IPS-18c (cell line): ENCODE results near the gene MINAR1.

ENCODE experiments used
- H3K4me3 ChIP-seq: 2 replicates; pipeline ENCODE4 v1.7.0; 2013; ENCODE audit warnings: low read depth, mild to moderate bottlenecking, low read length, moderate library complexity; ENCODE audit not compliant: insufficient read depth
- H3K9me3 ChIP-seq: one replicate; pipeline ENCODE4 v1.6.1; 2013; ENCODE audit warnings: mild to moderate bottlenecking, low read length, moderate library complexity; ENCODE audit not compliant: control insufficient read depth, insufficient read depth

The MINAR1 gene, protein sequence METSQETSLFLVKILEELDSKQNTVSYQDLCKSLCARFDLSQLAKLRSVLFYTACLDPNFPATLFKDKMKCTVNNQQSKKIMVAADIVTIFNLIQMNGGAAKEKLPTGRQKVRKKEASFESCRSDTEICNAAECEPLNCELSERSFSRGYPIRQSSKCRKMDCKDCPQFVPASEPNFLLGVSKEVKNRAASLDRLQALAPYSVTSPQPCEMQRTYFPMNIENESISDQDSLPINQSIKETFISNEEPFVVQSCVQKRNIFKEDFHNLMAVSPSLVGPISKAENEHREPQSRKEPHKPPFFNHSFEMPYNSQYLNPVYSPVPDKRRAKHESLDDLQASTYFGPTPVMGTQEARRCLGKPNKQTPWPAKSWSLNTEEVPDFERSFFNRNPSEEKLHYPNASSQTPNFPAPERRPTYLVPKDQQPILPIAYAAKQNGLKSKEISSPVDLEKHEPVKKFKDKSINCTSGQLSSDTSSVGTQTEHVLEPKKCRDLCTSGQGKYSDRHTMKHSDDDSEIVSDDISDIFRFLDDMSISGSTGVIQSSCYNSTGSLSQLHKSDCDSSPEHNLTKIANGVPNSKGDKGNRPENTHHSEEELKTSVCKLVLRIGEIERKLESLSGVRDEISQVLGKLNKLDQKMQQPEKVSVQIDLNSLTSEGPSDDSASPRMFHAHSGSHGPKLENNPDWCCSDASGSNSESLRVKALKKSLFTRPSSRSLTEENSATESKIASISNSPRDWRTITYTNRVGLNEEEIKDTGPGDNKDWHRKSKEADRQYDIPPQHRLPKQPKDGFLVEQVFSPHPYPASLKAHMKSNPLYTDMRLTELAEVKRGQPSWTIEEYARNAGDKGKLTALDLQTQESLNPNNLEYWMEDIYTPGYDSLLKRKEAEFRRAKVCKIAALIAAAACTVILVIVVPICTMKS

DNA sequence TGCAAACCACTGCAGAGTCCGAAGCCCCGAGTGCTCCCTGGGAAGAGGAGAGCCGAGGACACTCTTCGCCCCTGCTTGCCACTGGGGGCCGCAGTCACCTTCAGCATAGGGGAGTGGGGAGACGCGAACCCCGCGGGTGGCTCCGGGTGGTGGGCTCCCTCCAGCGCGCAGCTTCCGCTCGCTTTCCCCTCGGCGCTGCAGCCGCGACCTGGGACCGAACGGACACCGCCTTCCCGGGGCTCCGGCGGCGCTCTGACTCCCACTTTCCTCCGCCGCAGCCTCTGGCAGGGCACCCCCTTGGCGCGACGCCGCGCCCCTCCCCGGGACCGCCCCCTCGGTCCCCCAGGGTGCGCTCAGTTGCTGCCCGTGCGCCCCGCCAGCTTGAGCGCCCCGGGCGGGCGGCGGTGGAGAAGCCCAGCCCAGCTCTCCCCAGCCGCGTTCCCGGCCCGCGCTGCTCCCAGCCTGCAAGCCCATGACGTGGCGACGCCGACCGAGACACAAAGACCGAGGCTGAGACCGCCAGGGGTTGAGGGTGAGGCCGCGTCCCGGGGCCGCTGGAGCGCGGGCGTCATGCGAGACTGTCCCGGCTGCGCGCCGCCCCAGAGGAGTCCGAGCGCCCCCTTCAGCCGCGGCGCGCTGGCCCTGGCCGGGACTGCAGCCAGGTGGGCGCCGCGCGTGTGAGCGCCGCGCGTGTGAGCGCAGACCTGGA, at the start of gene MINAR1:
TSS of gene MINAR1 (plus strand) at position 701 of the 709 bp plus-strand sequence. CDS start 23,812 bp downstream, outside the sequence.
- Histone ChIP-seq H3K9me3 (no peaks in the 10 kb centered on the region), H3K4me3 (peak within 1 kb of the TSS; percentile 59)

DNA sequence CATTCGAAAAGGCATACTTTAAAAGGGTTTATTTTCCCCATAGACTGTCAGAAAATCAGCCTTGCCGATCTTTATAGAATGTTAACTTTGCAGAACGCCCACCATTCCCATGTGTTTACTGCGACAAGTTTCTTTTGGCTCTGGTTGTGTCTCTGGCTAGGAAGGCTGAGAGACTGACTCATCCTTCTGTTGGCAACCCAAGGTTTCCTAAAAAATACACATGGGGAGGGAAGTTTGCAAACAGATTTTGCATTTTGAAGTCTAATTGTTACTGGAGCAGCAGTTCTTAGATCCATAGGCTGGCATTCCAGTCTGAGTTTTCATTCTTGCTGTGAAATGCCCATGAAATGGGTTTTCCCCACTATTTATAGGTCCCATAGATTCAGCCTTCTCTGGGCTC, 37.9 kb upstream of the MINAR1 start:
- no peaks in the 10 kb centered on the region for H3K9me3 ChIP-seq
- no peak overlapping the region for H3K4me3 ChIP-seq

DNA sequence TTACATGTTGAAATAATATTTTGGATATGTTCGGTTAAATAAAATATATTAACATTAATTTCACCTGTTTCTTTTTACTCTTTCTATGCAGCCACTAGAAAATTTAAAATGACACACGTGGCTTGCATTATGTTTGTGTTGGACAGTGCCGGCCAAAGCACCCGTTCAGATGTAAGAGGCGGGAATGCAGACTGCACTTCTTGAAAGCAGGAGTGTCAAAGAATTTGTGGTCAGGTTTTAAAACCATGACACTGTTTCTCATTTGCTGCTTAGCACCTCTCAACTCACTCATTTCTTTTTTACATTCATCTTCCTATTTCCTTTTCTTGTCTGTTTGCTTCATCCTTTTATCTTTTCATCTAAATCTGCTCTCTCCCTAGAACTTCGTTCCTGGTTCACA, 35.3 kb upstream of the MINAR1 start:
- Histone ChIP-seq H3K9me3 (no peaks in the 10 kb centered on the region), H3K4me3 (no peak overlapping the region)

DNA sequence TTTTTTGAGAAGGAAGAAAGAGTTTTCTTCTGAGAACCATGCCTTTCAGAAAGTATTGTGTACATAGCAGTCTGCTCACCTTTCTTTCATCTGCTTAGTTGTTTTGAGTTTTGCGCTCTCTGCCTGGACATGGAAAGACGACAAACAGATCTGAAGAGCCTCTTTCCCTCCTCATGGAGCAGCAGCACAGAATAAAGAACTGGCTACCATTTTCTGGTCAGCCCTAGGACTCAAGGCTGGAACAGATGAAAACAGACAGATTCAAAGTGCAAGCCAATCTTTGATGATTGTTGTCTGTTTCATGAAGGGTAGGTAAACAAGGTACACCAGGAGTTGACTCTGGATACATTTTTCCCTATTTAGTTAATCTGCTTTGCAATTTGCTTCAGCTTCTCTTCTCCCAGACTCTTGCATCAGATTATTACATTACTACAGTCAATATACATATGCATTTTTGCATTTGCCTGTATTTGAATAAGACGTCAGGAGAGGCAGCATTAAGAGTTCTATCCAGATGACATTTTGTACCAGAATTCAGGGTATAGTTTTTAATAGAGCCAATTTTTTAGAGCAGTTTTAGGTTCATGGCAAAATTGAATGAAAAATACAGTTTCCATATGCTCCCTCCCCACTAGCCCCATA, 34.7 kb upstream of the MINAR1 start:
- H3K4me3 ChIP-seq: no peak overlapping the region
- no peaks in the 10 kb centered on the region for H3K9me3 ChIP-seq

DNA sequence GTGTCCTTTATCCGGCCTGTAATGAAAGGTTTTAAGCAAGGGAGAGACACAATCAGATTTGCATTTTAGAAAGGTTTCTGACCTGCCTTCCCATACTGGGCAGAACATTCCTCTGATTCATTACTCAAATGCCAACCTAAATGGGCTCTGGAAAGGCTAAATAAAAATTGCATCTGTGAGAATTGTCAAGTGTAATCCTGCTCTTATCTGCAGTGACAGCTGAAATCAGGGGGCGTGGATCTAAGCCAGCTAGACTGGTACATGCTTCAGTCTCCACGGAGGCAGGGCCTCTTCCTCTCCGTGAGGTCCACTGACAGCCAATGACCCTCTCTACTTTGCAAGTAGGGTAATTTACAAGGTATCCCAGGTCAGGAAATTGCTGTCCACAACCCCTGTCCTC, 32.5 kb upstream of the MINAR1 start:
- H3K9me3 ChIP-seq: no peaks in the 10 kb centered on the region

DNA sequence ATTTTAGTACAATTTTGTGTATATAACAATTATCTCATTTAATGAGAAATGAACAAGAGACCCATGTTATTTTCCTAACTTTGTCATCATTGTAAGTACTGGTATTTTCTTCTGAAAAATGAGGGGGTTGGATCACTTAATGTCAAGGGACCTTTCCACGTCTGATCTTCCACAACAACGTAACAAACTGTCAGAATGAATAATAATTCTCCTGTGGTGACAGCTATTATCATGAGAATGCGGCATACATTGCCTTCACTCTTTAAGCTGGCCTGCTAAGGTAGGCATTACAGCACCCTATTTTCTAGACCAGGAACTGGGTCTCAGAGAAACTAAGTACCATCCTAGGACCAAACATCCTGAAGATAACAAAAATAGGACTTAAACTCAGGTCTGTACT, 31.5 kb upstream of the MINAR1 start:
- H3K4me3 ChIP-seq: no peak overlapping the region

More for the DNA sequence above, 32.5 kb upstream of the MINAR1 start:
- no peak overlapping the region for H3K4me3 ChIP-seq

DNA sequence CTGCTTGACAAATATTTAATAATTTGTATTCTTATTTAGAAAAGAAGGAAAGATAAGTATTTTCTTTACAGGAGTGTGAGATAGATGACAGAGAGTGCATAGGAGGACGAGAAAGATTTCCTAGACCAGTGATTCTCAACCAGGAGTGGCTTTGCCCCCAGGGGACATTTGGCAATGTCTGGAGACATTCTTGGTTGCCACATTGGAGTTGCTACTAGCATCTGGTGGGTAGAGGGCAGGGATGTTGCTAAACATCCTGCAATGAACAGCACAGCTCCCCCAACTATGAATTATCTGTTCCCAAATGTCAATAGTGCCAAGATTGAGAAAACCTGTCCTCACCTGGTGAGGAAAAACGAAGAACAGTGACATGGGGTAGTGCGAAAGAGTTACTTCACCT, 30.8 kb upstream of the MINAR1 start:
- Histone ChIP-seq H3K4me3 (no peak overlapping the region), H3K9me3 (no peaks in the 10 kb centered on the region)

More for the DNA sequence above, 31.5 kb upstream of the MINAR1 start:
- no peaks in the 10 kb centered on the region for H3K9me3 ChIP-seq

DNA sequence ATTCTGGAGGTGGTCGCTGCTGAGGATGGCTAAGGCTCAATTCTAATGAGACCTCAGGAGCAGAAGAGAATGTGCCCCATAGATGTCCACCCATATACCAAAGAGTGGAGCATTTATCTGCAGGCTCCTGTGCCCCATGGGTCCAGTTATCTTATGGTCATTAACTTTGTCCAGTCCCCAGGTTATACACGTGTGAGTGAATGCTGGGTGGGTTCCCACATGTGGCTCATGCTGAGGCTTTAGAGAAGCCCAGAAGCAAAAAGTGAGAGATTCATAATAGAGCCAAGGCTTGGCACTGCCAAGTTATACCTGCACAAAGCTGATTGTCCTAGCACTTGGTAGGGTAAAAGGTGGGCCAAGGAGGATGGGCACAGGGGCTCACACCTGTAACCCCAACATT, 30.0 kb upstream of the MINAR1 start:
- Histone ChIP-seq H3K9me3 (no peaks in the 10 kb centered on the region), H3K4me3 (no peak overlapping the region)

DNA sequence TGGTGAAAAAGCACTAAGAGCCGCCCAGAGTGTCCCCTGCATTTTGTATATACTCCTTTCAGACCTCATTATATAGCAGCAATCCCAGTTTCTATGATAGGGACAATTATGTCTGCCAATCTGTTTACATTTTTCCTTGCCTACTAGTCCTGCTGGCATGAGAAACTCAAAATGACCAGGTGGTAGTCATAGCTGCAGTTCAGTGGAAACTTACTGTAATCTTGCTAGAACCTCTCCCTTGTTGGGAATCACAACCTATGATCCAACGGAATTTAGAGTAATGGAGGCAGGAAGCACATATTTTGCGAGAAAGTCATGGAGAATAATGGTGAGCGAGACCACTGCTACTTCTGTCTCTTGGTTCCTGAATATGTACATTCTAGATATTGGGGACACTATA, 28.6 kb upstream of the MINAR1 start:
- Histone ChIP-seq H3K9me3 (no peaks in the 10 kb centered on the region), H3K4me3 (no peak overlapping the region)

DNA sequence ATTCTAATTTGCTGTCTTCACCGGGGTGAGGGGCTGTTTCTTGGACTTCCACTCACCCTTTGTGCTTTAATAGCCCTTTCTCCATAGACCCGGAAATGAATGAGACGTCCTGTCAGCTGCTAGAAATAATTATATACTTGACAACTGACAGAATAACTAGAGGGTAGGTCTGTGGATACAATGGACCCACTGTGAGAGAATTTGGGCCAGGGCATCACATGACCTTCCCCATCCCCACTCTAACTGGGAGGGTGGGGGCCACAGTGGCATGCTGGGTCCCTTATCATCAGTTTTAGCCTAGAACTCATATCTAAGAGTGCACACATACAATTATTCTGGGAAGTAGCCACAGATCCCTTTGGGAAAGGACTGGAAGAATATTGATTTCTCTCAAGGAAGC, 25.9 kb upstream of the MINAR1 start:
- H3K9me3 ChIP-seq: no peaks in the 10 kb centered on the region
- no peak overlapping the region for H3K4me3 ChIP-seq

DNA sequence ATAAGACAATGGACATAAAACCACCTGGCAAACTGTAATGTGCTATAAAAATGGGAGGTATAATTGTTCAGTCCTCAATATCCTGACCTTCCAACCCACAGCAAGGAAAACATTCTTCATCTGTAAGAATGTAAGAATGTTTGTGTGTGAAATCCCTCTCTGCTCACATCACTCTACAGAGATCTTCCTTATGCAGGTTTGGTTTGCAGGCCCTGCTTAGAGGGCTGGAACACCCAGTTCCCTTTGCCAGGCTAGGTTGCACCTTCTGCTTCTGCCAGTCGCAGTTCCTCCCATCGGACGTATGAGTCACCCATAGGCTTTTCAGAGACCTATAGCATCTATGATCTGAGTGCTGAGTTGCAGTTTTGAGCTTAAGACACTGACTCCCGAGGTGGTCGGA, 24.1 kb upstream of the MINAR1 start:
- no peak overlapping the region for H3K4me3 ChIP-seq
- H3K9me3 ChIP-seq: no peaks in the 10 kb centered on the region

DNA sequence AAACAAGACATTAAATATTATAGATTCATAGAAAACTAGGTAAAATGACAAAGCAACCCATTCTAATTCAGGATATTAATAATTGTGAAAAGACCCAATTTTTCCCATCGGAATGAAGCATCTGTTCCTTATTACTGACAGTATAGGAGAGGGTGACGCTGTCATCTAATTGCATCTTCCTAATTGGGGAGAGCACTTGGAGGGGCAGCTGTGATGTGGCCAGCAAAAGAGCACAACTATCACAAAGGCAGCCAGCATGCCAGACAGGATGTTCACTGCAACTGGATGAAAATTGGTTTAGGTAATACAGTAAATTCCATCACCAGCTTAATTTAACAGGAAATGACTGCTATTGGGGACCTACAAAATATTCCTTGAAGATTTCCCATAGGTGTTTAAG, 21.9 kb upstream of the MINAR1 start:
- Histone ChIP-seq H3K9me3 (no peaks in the 10 kb centered on the region), H3K4me3 (no peak overlapping the region)

DNA sequence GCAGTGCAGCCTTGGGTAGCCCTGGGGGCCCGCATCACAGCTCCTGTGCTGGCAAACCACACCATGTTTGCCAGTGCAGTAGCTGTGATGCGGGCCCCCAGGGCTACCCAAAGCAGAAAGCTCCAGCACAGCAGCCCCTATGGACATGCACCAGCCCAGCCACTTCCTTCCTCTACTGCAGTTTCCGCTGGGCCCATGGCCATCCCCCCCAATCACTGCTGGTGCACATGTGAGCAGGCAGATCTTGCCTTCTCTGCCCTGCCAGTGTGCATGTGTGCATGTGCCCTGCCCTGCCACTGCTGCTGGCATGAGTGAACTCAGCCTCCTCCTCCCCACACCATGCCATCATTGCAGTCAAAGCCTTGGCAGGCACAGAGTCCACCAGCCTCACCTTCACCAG, 20.1 kb upstream of the MINAR1 start:
- H3K9me3 ChIP-seq: no peaks in the 10 kb centered on the region
- H3K4me3 ChIP-seq: no peak overlapping the region

DNA sequence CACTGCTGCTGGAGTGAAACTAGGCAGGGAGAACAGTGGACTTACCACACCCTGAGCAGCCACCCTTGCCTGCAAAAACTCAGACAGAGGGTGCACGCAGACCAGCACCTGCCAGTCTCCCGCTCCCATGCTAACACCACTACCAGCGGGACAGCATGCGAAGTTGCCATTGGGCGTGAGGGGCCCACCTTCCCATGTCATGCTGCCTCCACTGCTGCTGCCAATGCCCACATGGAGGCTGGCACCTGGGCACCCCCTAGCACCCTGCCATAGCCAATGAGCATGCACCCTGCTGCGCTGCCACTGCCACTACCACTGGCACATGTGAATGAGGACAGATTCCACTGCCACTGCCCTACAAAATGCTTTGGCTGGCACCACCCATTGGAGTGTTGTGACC, 19.7 kb upstream of the MINAR1 start:
- Histone ChIP-seq H3K4me3 (no peak overlapping the region), H3K9me3 (no peaks in the 10 kb centered on the region)

DNA sequence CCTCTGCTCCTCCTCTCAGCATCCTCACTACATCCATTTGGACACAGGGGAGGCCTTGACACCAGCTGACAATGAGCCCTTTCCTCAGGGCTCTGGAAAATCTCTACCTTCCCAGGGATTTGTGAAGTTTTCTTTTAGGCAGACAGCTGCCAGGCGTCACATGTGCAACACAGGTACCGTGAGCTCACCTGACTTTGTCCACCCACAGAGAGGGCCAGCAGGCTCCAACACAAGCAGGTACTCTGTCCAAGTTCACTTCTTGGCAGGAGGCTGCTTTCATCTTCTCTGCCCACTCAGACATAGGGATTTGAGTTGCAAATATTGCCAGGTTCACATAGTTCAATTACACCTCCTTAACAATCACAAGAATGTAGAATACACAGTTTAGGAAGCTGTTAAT, 15.3 kb upstream of the MINAR1 start:
- Histone ChIP-seq H3K9me3 (no peaks in the 10 kb centered on the region), H3K4me3 (no peak overlapping the region)

DNA sequence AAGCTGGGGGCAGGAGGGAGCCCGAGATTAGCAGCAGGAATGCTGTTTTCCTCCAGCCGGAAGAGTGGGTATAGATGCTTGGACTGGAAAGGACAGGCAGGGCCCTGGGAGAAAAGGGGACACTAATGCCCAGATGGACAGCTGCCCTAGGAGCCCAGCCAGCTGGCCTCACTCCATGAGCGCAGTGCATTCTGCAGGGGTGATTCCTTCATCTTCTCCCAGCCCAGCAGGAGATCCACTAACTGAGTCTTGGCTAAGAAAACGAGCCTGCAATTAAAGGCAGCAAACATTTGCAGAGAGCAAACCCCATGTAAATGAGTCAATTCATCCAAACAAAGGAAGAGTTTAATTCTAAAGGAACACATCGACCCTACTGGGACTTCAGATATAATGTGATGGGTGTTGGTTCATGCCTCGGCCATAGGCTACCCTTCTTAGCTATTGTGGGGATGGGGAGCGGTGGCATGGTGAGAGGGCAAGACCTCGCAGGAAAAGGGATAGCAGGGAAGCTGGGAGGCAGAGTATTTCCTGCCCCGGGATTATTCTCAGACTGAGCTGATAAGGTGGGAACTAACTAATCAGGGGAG, 13.3 kb upstream of the MINAR1 start:
- H3K9me3 ChIP-seq: no peaks in the 10 kb centered on the region
- no peak overlapping the region for H3K4me3 ChIP-seq
